CD14-positive monocyte (primary cell): ENCODE measurements around the gene SEPTIN5. TPM values are rescaled to one million over a fixed set of nuclear protein-coding genes. Genes with fewer than 3 reads are reported as not detected.

ENCODE experiments used
- DNase-seq, 3 donors: peaks; one replicate each; pipeline ENCODE4 v3.0.0-alpha.2; 2011 to 2022
- H2AFZ ChIP-seq: 2 replicates; pipeline ENCODE4 v1.6.0; 2012; ENCODE audit warnings: mild to moderate bottlenecking, low read depth, low read length, inconsistent platforms; ENCODE audit not compliant: insufficient read depth, poor library complexity, severe bottlenecking
- H3K27ac ChIP-seq, 2 donors: 1 replicate in 1 of 2; 2 replicates in 1 of 2; pipeline ENCODE4 v1.5.1; 2012 to 2013; ENCODE audit warnings: low read length in 2 of 2, control low read depth in 1 of 2, inconsistent platforms in 1 of 2, low read depth in 1 of 2, mild to moderate bottlenecking in 1 of 2
- H3K27me3 ChIP-seq, 2 donors: one replicate each; pipeline versions ENCODE4 v1.6.0 to v1.6.1; 2011 to 2013; ENCODE audit warnings: low read length in 2 of 2; ENCODE audit not compliant: control insufficient read depth in 2 of 2, insufficient read depth in 2 of 2
- H3K36me3 ChIP-seq, 2 donors: replicated peaks in 1 of 2; 1 replicate in 1 of 2; 2 replicates in 1 of 2; pipeline versions ENCODE4 v1.5.1 to v1.6.1; 2012 to 2013; ENCODE audit warnings: low read length in 2 of 2, control low read depth in 1 of 2, inconsistent platforms in 1 of 2, mild to moderate bottlenecking in 1 of 2; ENCODE audit not compliant: insufficient read depth in 2 of 2, control insufficient read depth in 1 of 2
- H3K4me1 ChIP-seq, 2 donors: 1 replicate in 1 of 2; 2 replicates in 1 of 2; pipeline versions ENCODE4 v1.5.1 to v1.6.1; 2012 to 2013; ENCODE audit warnings: low read length in 2 of 2, control low read depth in 1 of 2, inconsistent platforms in 1 of 2, mild to moderate bottlenecking in 1 of 2, moderate library complexity in 1 of 2; ENCODE audit not compliant: insufficient read depth in 2 of 2, control insufficient read depth in 1 of 2
- H3K4me2 ChIP-seq: replicated peaks from 2 replicates; pipeline ENCODE3; 2012; ENCODE audit warnings: low read length, moderate library complexity, mild to moderate bottlenecking; ENCODE audit not compliant: poor library complexity, severe bottlenecking; ENCODE audit errors: extremely low read depth
- H3K4me3 ChIP-seq, 3 experiments: fragments of 200-600 bp in 1 of 3; sonication (generic) in 1 of 3; replicated peaks in 1 of 3; 1 replicate in 2 of 3; 2 replicates in 1 of 3; pipeline ENCODE4 v1.5.1; 2011 to 2013; ENCODE audit warnings: low read length in 3 of 3, mild to moderate bottlenecking in 3 of 3, control low read depth in 2 of 3, low read depth in 2 of 3, inconsistent platforms in 1 of 3, moderate library complexity in 1 of 3
- H3K79me2 ChIP-seq: 2 replicates; pipeline ENCODE4 v1.6.0; 2012; ENCODE audit warnings: mild to moderate bottlenecking, control low read depth, inconsistent platforms, low read length, moderate library complexity; ENCODE audit not compliant: insufficient read depth
- H3K9ac ChIP-seq: 2 replicates; pipeline ENCODE4 v1.6.0; 2017; ENCODE audit warnings: low read length, mild to moderate bottlenecking; ENCODE audit not compliant: insufficient read depth, poor library complexity, severe bottlenecking
- H3K9me3 ChIP-seq, 2 donors: replicated peaks in 1 of 2; 1 replicate in 1 of 2; 2 replicates in 1 of 2; pipeline versions ENCODE4 v1.5.1 to v1.6.1; 2012 to 2013; ENCODE audit warnings: low read length in 2 of 2, control low read depth in 1 of 2; ENCODE audit not compliant: control insufficient read depth in 1 of 2, insufficient read depth in 1 of 2
- H4K20me1 ChIP-seq: 2 replicates; pipeline ENCODE4 v1.6.0; 2012; ENCODE audit warnings: mild to moderate bottlenecking, low read length, control low read depth, moderate library complexity; ENCODE audit not compliant: insufficient read depth
- H3K27ac Mint-ChIP-seq, 7 donors: one replicate each; pipeline ENCODE4 v1.8.0; 2020; ENCODE audit warnings: mild to moderate bottlenecking in 7 of 7, mixed read lengths in 7 of 7, moderate library complexity in 6 of 7, inconsistent platforms in 2 of 7
- H3K27me3 Mint-ChIP-seq, 3 donors: one replicate each; pipeline ENCODE4 v1.8.0; 2021 to 2022; ENCODE audit warnings: low read depth in 3 of 3, mild to moderate bottlenecking in 3 of 3, mixed read lengths in 3 of 3, moderate library complexity in 3 of 3, inconsistent platforms in 1 of 3
- H3K36me3 Mint-ChIP-seq, 2 donors: one replicate each; pipeline ENCODE4 v1.8.0; 2020; ENCODE audit warnings: mixed read lengths in 2 of 2, inconsistent platforms in 1 of 2, mild to moderate bottlenecking in 1 of 2
- H3K4me1 Mint-ChIP-seq: one replicate; pipeline ENCODE4 v1.8.0; 2020; ENCODE audit warnings: mild to moderate bottlenecking, mixed read lengths
- H3K4me3 Mint-ChIP-seq, 2 donors: one replicate each; pipeline ENCODE4 v1.8.0; 2020; ENCODE audit warnings: mild to moderate bottlenecking in 2 of 2, mixed read lengths in 2 of 2, moderate library complexity in 1 of 2
- H3K9me3 Mint-ChIP-seq, 7 donors: one replicate each; pipeline ENCODE4 v1.8.0; 2020 to 2022; ENCODE audit warnings: mixed read lengths in 7 of 7, mild to moderate bottlenecking in 6 of 7, moderate library complexity in 6 of 7, inconsistent platforms in 2 of 7
- WGBS: methylation state at CpG from one replicate; pipeline ENCODE4 v1.1.5; 2013; ENCODE audit warnings: missing lambda C conversion rate; ENCODE audit not compliant: insufficient coverage; 5-methylcytosine and 5-hydroxymethylcytosine counted together
- intact Hi-C, 2 donors: fragments of 100-400 bp; cut with micrococcal nuclease; formaldehyde crosslinking; loops; one replicate each; pipeline versions ENCODE4 v1.15.0 to v1.15.1; 2023
- polyA plus RNA-seq, 3 donors: library from polyadenylated mRNA; depleted of rRNA in 1 of 3; unstranded in 2 of 3; stranded (reverse) in 1 of 3; fragments of 300-500 nt in 2 of 3; fragments of >200 nt in 1 of 3; fragmentation: Illumina TruSeq in 2 of 3; gene quantifications; 1 replicate in 2 of 3; 2 replicates in 1 of 3; pipeline ENCODE4 v1.2.3, GENCODE V29; 2012 to 2021
- TF ChIP-seq, protein P1 (sequence below): fragments of 200-600 bp; IDR thresholded peaks from one replicate; pipeline ENCODE4 v1.8.0; 2022; ENCODE audit warnings: antibody characterized with exemption, mild to moderate bottlenecking

Gene SEPTIN5
- polyA plus RNA-seq, 3 donors: 0.50 to 0.64 TPM; not detected in 1

GRCh38 chr22:19757140-19757984, 43.1 kb downstream of the SEPTIN5 start:
- intact Hi-C loops: no loop called here
- H3K36me3 ChIP-seq: no peaks in the 10 kb centered on the region
- Mint-ChIP-seq H3K27ac (peak overlapping the region in 1 of 7 donors; percentile 73), H3K36me3 (peaks cover 10 to 14% of the 10 kb centered on the region in 2 donors), H3K9me3 (peaks cover 0 to 30% (median 15%) of the 10 kb centered on the region in 7 donors), H3K27me3 (peaks cover 75 to 93% (median 81%) of the 10 kb centered on the region in 3 donors), H3K4me3 (peak overlapping the region; percentile 90 to 96), H3K4me1 (peaks cover 29% of the 10 kb centered on the region)
- TF ChIP-seq, protein P1, sequence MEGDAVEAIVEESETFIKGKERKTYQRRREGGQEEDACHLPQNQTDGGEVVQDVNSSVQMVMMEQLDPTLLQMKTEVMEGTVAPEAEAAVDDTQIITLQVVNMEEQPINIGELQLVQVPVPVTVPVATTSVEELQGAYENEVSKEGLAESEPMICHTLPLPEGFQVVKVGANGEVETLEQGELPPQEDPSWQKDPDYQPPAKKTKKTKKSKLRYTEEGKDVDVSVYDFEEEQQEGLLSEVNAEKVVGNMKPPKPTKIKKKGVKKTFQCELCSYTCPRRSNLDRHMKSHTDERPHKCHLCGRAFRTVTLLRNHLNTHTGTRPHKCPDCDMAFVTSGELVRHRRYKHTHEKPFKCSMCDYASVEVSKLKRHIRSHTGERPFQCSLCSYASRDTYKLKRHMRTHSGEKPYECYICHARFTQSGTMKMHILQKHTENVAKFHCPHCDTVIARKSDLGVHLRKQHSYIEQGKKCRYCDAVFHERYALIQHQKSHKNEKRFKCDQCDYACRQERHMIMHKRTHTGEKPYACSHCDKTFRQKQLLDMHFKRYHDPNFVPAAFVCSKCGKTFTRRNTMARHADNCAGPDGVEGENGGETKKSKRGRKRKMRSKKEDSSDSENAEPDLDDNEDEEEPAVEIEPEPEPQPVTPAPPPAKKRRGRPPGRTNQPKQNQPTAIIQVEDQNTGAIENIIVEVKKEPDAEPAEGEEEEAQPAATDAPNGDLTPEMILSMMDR: no peak
- H3K9me3 ChIP-seq: peaks cover 0 to 39% of the 10 kb centered on the region in 2 donors
- peak overlapping the region; percentile 53 for H3K9ac ChIP-seq
- H4K20me1 ChIP-seq: no peaks in the 10 kb centered on the region
- H3K79me2 ChIP-seq: no peaks in the 10 kb centered on the region
- H3K4me1 ChIP-seq: peaks cover 18 to 29% of the 10 kb centered on the region in 2 donors
- H3K27me3 ChIP-seq: peaks cover 50 to 88% of the 10 kb centered on the region in 2 donors
- H3K27ac ChIP-seq: no peak overlapping the region
- 19% methylated on average over 13 of the region's 16 CpGs for WGBS
- peak in 1 of 3 donors; percentile 16 for DNase-seq
- H3K4me2 ChIP-seq: peak overlapping the region; percentile 87
- peak overlapping the region; percentile 80 for H2AFZ ChIP-seq
- peak overlapping the region; percentile 51 to 80 (median 52) for H3K4me3 ChIP-seq

DNA sequence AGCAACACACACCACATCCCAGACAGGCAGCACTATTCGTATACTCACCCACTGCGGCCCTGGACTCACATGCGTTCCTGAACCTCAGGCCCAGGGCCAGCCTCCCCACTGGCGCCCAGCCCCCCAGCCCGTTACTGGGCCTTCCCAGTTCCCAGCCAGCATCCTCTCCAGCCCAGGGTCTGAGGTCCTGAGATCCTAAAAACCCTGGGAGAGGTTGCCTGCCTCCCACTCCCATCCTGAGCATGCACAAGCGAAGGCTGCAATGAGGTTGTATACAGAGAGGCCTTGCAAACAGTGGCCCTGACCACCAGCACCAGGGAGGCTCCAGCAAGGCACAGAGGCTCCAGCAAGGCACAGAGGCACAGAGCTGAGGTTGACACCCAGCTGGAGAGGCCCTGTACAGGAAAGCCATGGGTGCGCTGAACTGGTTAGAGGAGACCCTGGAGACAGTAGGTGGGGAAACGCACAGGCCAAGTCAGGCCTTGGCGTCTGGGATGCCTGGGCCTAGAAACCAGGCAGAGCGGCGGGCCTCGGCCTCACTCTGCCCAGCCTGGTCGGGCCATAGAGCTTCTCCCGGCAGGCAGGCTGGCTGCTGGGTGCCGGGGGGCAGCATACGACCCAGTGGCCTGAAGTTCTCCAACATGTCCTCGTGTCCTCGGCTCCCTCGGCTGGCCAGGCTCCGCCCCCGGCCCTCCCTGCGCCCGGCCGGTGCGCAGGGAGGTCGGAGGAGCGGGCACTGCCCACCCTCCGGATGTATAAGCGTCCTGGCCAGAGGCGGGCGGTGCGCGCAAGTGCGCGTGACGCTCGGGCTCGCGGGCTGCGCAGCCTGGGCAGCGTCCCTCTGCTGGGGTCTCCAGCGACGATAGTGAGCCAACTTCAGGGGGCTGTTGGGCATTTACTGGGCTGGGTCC, 43.9 kb downstream of the SEPTIN5 start:
- TF ChIP-seq, protein P1: no peak
- Histone ChIP-seq H3K4me3 (no peak overlapping the region), H3K27me3 (peaks cover 57 to 88% of the 10 kb centered on the region in 2 donors), H3K79me2 (no peaks in the 10 kb centered on the region), H2AFZ (no peak overlapping the region), H4K20me1 (no peaks in the 10 kb centered on the region), H3K9ac (no peak overlapping the region), H3K36me3 (no peaks in the 10 kb centered on the region), H3K4me1 (peaks cover 18 to 29% of the 10 kb centered on the region in 2 donors), H3K4me2 (no peak overlapping the region), H3K9me3 (peaks cover 0 to 42% of the 10 kb centered on the region in 2 donors), H3K27ac (no peak overlapping the region)
- peaks cover 79 to 93% (median 83%) of the 10 kb centered on the region in 3 donors for H3K27me3 Mint-ChIP-seq
- H3K27ac Mint-ChIP-seq: no peak overlapping the region
- intact Hi-C loops: no loop called here
- whole genome bisulfite sequencing: 45% methylated on average over 43 of the region's 43 CpGs
- peaks cover 0 to 30% (median 15%) of the 10 kb centered on the region in 7 donors for H3K9me3 Mint-ChIP-seq
- DNase-seq: no peak
- peaks cover 10 to 14% of the 10 kb centered on the region in 2 donors for H3K36me3 Mint-ChIP-seq
- peaks cover 29% of the 10 kb centered on the region for H3K4me1 Mint-ChIP-seq
- H3K4me3 Mint-ChIP-seq: peak overlapping the region in 1 of 2 donors; percentile 96
